ENCODE results near the gene ENTHD1.
"Not testable (repeated sequence)": the region's sequence is repeated elsewhere in the genome, so short reads cannot be mapped to it uniquely, and the experiment has no call there.

ENTHD1 gene

DNA sequence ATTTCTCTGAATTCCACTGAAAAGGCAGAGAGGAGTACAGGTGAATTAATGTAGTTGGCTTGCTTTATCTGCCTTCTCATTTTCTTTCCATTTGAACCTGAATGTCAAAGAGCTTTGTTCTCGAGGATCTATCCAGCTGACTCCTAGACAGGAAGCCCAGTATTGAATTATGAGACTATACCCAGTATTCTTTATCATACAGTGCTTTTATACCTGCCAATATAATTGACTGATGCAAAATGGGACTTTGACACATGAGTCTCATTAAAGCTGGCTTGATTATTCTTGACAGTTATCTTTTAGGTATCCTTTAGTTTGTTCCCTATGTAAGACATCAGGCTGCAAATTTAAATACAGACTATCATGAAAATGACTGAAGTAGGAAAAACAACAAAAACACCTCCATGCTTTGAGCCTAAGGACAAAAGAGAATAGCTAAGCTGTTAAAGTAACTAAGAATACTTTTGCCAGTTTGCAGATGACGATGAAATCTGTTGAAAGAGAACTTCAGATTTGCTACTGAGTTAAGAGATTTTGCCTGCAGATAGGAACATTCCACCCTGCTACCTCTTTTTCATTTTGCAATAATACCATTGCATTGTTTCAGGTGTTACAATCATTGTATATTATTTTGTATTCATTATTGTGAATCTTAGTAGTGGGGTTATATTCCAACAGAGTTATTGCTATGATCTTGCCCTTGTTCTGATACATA lies 117.1 kb downstream of the ENTHD1 start:
- no peak for DNase-seq

GRCh38 chr22:39773976-39774539 lies 119.5 kb downstream of the ENTHD1 start:
- no peak for DNase-seq

GRCh38 chr22:39773503-39773902 lies 120.1 kb downstream of the ENTHD1 start:
- DNase-seq: no peak

- DNase-seq: no peak
These were observed 122.1 kb downstream of the ENTHD1 start for GRCh38 chr22:39771486-39771885.

DNA sequence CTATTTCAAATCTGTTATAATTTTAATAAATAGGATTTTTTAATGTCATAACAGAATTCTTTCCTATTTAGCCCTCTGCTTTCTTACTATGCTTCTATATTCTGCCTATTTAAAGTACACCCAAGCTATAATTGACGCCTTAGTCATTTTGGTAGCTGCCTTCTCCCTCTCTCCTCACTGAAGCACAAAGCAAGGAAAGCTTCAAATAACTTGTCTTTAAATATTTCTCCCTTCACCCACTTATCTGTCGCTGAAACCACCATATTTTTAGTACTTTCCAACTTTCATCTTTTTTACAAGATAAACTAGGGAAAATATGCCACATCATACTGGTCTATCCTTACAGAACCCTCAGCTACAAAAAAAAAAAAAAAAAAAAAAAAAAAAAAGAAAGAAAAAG lies 127.9 kb downstream of the ENTHD1 start:
- no peak for DNase-seq

GRCh38 chr22:39765046-39765445 lies 128.5 kb downstream of the ENTHD1 start:
- no peak for DNase-seq

- no peak for DNase-seq
These were observed 130.3 kb downstream of the ENTHD1 start for GRCh38 chr22:39763276-39763675.

DNA sequence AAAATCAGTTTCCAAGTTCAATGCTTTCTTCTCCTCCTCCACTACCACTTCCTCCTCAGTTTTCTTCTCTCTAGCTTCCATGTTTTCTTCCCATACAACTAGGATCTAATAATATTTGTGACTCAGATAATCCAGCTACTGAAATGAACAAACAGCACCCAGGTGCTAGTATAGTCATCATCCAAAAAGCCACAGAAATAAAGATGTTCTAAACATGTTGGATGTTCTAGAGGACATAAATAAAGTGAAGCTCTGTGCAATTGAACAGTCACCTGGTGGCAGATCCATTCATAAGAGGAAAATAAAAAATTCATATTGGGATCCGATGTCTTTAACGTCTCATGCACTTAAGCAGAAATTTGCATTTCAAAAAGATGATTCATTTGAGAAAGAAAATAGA lies 142.8 kb downstream of the ENTHD1 start:
- no peak for DNase-seq

- DNase-seq: no peak
These were observed 144.7 kb downstream of the ENTHD1 start for GRCh38 chr22:39748877-39749276.

DNA sequence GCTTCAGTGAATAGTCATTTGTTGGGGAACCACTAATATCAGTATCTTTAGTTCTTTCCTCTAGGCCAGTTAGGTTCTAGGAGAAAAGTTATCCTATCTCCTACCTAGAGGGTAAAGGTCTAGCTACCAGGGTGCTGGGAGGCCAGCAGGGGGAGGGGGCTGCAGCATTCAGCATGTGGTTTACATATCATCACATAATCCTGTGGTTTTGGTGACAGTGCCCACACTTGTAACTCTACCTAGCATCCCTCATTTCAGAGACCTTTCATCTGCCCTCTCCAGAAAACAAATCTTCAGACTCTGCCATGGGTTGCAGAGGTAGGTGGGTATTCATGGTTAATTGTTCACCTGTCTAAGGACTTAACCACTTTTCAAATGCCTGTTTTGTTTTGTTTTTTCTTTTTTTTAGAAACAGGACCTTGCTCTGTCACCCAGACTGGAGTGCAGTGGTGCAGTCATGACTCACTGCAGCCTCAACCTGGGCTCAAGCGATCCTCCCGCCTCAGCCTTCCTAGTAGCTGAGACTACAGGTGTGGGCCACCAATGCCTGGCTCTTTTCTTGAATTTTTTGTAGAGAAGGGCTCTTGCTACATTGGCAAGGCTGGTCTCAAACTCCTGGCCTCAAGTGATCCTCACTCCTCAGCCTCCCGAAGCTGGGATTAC lies 146.8 kb downstream of the ENTHD1 start:
- DNase-seq: no peak

GRCh38 chr22:39745789-39746188 lies 147.8 kb downstream of the ENTHD1 start:
- DNase-seq: no peak

DNA sequence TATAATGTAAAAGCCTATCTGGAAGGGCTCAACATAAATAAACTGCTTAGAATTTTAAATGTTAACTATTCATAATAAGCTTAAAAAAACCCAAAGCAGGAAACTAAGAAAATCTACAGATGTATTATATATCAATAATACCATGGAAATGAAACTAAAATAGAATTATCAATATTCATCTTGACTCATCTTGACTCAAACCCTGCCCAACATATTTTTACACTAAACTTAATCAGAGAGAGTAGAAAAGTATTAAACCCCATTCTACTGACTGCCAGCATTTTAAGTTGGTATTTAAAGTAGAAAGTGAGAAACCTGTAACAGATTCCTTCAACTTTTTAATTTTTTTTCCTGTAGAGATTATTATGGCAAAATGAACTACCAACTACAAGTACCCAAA lies 149.2 kb downstream of the ENTHD1 start:
- DNase-seq: no peak

- no peak for DNase-seq
These were observed 149.6 kb downstream of the ENTHD1 start for GRCh38 chr22:39743935-39744334.

DNA sequence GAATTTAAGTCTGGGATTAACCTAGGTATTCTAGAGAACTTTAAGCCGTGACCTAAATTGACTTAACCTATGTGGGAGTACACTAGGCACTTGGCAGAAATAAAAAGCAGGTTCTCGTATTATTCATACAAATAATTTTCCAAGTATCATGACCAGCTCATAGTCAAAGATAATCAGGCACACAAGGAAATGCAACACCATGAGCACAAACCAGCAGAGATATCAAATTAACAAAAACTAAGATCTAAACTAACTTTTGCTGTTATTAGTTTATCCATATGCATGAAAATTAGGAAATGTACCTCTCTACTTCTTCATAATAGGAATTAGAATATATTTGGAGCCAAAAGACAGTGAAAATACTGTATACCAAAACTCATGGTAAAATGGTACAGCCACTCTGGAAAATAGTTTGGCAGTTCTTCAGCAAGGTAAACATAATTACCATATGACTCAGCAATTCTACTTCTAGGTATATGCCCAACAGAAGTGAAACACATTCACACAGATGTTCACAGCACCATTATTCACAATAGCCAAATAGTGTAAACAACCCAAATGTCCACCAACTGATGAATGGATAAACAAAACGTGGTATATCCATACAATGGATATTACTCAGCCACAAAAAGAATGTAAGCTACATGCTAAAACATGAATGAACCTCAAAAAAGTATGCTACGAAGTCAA lies 154.1 kb downstream of the ENTHD1 start:
- DNase-seq: no peak

GRCh38 chr22:39738746-39739145 lies 154.8 kb downstream of the ENTHD1 start:
- no peak for DNase-seq

- no peak for DNase-seq
These were observed 157.8 kb downstream of the ENTHD1 start for GRCh38 chr22:39735776-39736175.

DNA sequence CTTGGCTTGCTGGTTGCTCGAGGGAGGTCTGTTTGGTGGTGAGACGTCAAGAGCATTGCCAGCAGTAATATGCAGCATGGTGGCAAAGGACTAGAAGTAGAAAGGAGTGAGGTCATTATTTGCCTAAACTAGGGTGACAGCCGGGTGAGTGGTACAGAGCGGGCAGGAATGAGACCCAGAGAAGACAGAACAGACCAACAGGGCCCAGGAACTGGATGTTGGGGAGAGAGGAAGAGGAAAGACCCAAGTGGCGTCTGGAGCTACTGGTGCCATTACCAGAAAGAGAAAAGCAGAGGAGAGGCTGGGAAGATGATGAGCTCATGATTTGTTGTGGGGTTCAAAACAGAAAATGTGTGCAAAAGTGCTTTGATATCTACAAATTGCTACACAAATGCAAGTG lies 158.7 kb downstream of the ENTHD1 start:
- DNase-seq: no peak

- not testable (repeated sequence) for DNase-seq
These were observed 159.5 kb downstream of the ENTHD1 start for GRCh38 chr22:39734046-39734445.

GRCh38 chr22:39733191-39733590 lies 160.4 kb downstream of the ENTHD1 start:
- no peak for DNase-seq

- DNase-seq: no peak
These were observed 160.9 kb downstream of the ENTHD1 start for GRCh38 chr22:39732625-39733024.

GRCh38 chr22:39731881-39732555 lies 161.5 kb downstream of the ENTHD1 start:
- no peak for DNase-seq

GRCh38 chr22:39731481-39731880 lies 162.1 kb downstream of the ENTHD1 start:
- no peak for DNase-seq

Data from NCI-H187 treated with DMSO at 0.1 percent for 48 hours (cell line).